Measurements from ENCODE around the gene CDPF1.

CDPF1 gene

DNA sequence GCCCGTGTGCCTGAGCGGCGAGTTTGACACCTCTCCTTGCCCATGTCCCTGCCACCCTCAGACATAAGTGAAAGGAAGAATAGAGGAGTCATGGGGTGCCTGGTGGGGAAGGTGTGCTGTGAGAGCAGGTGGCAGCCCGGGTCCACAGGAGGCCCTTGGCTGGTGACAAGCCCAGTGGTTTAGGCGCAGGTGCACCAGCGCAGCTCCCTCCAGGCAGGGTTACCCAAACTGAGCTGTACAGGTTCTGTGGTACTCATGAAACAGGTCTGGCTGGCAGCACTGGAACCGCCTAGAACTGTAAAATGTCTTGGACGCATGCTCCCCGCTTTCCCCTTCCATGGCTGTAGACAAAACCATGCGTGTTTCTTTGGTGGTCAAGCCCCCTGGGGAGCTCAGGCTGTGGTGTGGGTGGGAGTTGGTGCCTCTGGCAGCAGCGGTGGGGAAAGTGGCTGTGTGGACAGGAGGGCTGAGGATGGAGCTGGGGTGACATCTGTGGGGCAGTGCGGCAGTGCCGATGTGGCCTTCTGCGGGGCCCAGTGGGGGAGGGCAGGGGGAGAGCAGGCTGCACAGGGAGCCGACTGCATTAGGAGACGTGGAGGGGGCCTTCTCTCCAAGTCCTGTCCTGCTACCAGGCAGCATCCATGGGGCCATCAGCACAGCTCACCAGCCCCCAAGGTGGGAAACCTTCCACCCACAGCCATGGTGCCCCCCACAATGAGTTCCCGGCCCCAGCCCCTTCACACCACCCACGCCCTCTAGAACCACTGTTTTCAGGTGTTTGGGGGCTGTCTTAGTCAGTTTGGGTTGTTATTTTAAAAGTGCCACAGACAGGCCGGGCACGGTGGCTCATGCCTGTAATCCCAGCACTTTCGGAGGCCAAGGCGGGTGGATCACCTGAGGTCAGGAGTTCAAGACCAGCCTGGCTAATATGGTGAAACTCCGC is 41.0 kb upstream of the CDPF1 start:
- Histone ChIP-seq H3K9me3 (ENCODE audit: control insufficient read depth, low read length) (no peaks in the 10 kb centered on the region), H3K36me3 (ENCODE audit: control insufficient read depth, insufficient read depth, low read length) (peaks cover 31% of the 10 kb centered on the region), H3K27ac (ENCODE audit: low read depth, low read length, severe bottlenecking) (no peak overlapping the region), H3K4me1 (ENCODE audit: control insufficient read depth, insufficient read depth, low read length, poor library complexity, severe bottlenecking) (peaks cover 4% of the 10 kb centered on the region), H3K4me3 (ENCODE audit: extremely low read depth, insufficient read depth, low read length, poor library complexity, severe bottlenecking) (no peak overlapping the region)
- 96 to 98% methylated on average over 16 of the region's 23 CpGs for WGBS, 2 experiments (ENCODE audit: insufficient coverage in 2 of 2)

DNA sequence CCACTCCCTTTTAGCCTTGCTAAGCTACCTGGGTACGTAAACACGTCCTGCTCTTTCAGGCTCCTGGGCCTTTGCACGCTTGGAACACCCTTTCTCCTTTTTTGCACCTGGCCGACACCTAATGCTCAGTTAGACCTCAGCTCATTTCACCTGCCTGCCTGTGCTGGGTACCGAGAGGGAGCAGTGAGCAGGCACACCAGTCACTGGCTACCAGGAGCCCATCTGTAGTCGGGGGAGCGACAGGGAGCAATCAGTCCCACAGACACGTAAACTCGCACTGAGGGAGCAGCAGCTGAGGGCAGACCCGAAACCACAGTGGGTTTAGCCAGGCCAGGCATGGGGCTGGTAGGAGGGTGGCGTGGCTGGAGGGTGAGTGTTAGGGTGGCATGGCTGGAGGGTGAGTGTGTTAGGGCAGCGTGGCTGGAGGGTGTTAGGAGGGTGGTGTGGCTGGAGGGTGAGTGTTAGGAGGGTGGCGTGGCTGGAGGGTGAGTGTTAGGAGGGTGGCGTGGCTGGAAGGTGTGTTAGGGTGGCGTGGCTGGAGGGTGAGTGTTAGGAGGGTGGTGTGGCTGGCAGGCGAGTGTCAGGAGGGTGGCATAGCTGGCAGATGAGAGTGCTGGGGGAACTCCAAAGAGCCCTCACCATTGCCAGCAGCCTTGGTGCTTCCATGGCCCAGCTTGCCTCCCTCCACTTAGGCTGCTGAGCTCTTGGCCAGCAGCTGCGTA is 40.2 kb upstream of the CDPF1 start:
- Histone ChIP-seq H3K4me3 (ENCODE audit: extremely low read depth, insufficient read depth, low read length, poor library complexity, severe bottlenecking) (no peak overlapping the region), H3K36me3 (ENCODE audit: control insufficient read depth, insufficient read depth, low read length) (peaks cover 36% of the 10 kb centered on the region)
- WGBS, 2 experiments (ENCODE audit: insufficient coverage in 2 of 2), result 90 to 96% methylated on average over 14 to 17 of the region's 17 CpGs

DNA sequence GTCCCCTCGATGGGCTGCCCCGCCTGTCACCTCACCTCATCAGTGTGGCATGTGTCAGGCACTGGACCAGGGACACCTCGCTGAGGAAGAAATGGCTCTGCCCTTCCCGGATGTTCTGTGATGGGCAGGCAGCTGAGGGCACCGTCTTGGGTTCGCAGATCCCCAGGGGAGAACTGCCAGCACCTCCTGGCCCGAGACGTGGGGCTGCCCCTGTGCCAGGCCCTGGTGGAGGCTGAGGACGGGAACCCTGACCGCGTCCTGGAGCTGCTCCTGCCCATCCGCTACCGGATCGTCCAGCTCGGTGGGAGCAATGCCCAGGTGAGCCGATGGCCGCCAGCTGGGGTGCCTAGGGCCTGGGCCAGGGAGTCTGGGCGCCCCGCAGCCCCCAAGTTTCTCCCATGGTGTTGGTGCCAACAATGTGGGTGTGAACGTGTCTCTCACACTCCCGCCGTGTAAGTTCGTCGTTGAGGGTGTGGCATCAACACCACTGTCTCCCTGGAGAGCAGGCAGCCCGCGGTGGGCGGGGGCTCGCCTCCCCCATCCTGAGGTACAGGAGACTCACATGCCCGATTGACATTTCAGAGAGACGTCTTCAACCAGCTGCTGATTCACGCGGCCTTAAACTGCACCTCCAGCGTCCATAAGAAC is 39.3 kb upstream of the CDPF1 start:
- H3K36me3 ChIP-seq (ENCODE audit: control insufficient read depth, insufficient read depth, low read length), result peaks cover 46% of the 10 kb centered on the region
- 93 to 94% methylated on average over 32 to 33 of the region's 33 CpGs for WGBS, 2 experiments (ENCODE audit: insufficient coverage in 2 of 2)

More for the DNA sequence above, 40.2 kb upstream of the CDPF1 start:
- no peaks in the 10 kb centered on the region for H3K9me3 ChIP-seq (ENCODE audit: control insufficient read depth, low read length)
- peaks cover 4% of the 10 kb centered on the region for H3K4me1 ChIP-seq (ENCODE audit: control insufficient read depth, insufficient read depth, low read length, poor library complexity, severe bottlenecking)
- H3K27ac ChIP-seq (ENCODE audit: low read depth, low read length, severe bottlenecking), result no peak overlapping the region

DNA sequence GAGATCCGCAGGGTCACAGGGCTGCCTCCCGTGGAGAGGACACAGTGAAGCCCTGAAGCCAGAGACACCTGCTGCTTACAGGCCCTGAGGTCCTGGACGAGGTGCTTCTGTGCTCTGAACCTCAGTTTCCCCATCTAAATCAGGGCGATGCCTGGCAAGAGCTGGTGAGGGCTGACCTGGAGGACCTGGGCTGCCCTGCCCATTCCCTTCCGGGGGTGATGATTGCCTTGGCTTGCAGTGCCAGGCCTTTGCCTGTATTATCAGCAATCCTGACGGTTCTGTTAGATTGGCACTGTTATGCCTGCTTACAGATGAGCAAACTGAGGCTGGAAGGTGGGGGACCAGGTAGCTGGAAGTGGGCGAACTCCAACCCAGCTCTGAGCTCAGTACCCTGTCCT is 38.8 kb upstream of the CDPF1 start:
- Histone ChIP-seq H3K36me3 (ENCODE audit: control insufficient read depth, insufficient read depth, low read length) (peaks cover 51% of the 10 kb centered on the region), H3K4me1 (ENCODE audit: control insufficient read depth, insufficient read depth, low read length, poor library complexity, severe bottlenecking) (peaks cover 4% of the 10 kb centered on the region), H3K9me3 (ENCODE audit: control insufficient read depth, low read length) (no peaks in the 10 kb centered on the region), H3K4me3 (ENCODE audit: extremely low read depth, insufficient read depth, low read length, poor library complexity, severe bottlenecking) (no peak overlapping the region), H3K27ac (ENCODE audit: low read depth, low read length, severe bottlenecking) (no peak overlapping the region)
- 92 to 94% methylated on average over 6 to 7 of the region's 7 CpGs for WGBS, 2 experiments (ENCODE audit: insufficient coverage in 2 of 2)

More for the DNA sequence above, 39.3 kb upstream of the CDPF1 start:
- Histone ChIP-seq H3K27ac (ENCODE audit: low read depth, low read length, severe bottlenecking) (no peak overlapping the region), H3K4me1 (ENCODE audit: control insufficient read depth, insufficient read depth, low read length, poor library complexity, severe bottlenecking) (peaks cover 4% of the 10 kb centered on the region), H3K9me3 (ENCODE audit: control insufficient read depth, low read length) (no peaks in the 10 kb centered on the region), H3K4me3 (ENCODE audit: extremely low read depth, insufficient read depth, low read length, poor library complexity, severe bottlenecking) (no peak overlapping the region)

DNA sequence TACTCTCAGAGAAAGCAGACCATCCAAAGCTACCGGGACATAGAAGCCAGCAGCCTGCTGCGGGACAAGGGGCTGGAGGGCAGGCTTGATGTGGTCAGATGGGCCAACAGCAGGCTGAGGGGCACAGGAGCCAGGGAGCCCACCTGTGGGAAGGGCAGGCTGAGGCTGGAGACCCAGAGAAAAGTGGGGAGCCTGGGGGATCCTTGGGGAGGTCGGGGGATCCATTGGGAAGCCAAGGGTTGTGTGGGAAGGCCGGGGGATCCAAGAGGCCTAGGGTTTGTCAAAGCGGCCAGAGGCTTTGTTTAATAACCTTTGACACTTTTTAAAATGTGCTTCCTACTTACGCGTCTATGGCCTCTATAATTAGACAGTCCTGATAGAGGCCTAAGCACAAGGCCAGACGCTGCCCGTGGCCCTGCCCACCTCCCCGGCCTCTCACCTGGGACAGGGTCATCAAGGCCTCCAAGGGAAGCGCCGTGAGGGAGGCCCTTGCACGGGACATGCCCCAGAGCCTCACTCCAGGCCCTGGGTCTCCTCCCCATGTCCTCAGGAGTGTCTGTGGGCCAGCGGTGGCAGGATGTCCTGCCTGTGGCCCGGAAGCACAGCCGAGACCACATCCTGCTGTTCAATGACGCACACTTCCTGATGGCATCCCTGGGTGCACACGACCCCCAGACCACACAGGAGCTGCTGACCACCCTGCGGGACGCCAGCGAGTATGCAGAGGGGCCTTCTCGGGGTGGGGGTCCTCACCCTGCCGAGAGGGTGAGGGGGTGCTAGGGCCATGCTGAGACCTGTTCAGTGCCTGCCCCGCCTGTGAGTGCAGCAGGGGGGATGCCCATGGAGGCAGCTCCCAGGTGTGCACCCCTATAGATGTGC is 38.0 kb upstream of the CDPF1 start:
- no peaks in the 10 kb centered on the region for H3K9me3 ChIP-seq (ENCODE audit: control insufficient read depth, low read length)
- H3K4me3 ChIP-seq (ENCODE audit: extremely low read depth, insufficient read depth, low read length, poor library complexity, severe bottlenecking), result no peak overlapping the region
- peaks cover 1% of the 10 kb centered on the region for H3K4me1 ChIP-seq (ENCODE audit: control insufficient read depth, insufficient read depth, low read length, poor library complexity, severe bottlenecking)
- H3K36me3 ChIP-seq (ENCODE audit: control insufficient read depth, insufficient read depth, low read length), result peaks cover 54% of the 10 kb centered on the region
- WGBS, 2 experiments (ENCODE audit: insufficient coverage in 2 of 2), result 92% methylated on average over 19 to 24 of the region's 24 CpGs
- H3K27ac ChIP-seq (ENCODE audit: low read depth, low read length, severe bottlenecking), result no peak overlapping the region

DNA sequence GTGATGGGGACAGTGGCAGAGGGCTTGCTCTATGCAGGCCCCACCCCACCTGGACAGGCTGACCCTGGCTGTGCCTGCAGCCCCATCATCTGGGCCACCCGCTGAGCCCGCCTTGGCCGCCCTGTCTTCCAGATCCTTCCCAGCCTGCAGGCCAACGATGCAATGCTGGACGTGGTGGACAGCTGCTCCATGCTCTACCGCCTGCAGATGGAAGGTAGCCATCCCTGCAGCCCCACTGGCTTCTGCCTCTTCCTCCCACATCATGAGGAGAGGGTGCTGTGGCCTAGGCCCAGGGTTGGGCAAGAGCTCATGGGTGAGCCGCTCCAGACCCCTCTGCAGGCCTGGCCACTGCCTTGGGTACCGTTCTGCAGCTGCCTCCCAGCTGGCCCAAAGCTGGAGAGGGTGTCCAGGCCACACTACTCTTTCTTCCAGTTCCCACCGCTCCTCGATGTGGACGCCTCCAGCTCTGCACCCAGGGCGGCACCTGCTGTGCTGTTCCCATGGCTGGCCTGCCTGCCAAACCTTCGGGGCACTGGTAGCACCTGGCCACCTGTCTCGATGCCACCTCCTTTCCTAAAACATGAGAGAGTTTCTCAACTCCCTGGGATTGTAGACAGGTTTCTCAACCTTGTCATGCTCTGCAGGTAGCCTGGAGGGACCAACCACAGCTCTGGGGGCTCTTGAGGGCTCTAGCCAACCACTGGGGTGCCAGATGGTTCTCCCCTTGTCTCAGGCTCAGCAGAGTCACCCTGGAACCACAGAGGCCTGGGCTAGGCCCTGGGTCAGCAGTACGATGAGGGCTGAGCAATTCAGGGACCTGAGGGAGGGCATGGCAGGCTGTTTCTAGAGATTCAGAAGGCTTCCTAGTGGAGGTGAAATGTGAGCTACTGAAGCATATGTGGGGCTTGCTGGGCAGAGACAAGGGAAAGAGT is 37.1 kb upstream of the CDPF1 start:
- H3K4me1 ChIP-seq (ENCODE audit: control insufficient read depth, insufficient read depth, low read length, poor library complexity, severe bottlenecking), result no peaks in the 10 kb centered on the region
- H3K36me3 ChIP-seq (ENCODE audit: control insufficient read depth, insufficient read depth, low read length), result peaks cover 54% of the 10 kb centered on the region
- WGBS, 2 experiments (ENCODE audit: insufficient coverage in 2 of 2), result 93 to 95% methylated on average over 13 to 15 of the region's 15 CpGs
- H3K27ac ChIP-seq (ENCODE audit: low read depth, low read length, severe bottlenecking), result no peak overlapping the region
- no peaks in the 10 kb centered on the region for H3K9me3 ChIP-seq (ENCODE audit: control insufficient read depth, low read length)
- no peak overlapping the region for H3K4me3 ChIP-seq (ENCODE audit: extremely low read depth, insufficient read depth, low read length, poor library complexity, severe bottlenecking)

DNA sequence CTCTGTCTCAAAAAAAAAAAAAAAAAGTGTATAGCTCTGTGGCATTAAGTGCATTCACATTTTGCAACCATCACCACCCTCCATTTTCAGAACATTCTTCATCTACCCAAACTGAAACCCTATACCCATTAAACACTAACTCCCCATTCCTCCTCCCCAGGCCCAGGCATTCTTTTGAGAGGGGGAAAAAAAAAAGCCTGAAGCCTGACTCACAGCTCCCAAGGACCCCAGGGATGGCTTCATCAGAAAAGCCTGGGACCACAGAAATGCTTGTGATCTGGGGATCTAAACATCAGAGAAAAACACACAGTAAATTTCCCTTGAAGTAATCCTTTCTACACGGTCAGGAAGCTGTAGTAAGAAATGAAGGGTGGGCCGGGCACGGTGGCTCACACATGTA is 35.9 kb upstream of the CDPF1 start:
- H3K4me1 ChIP-seq (ENCODE audit: control insufficient read depth, insufficient read depth, low read length, poor library complexity, severe bottlenecking), result no peaks in the 10 kb centered on the region
- H3K9me3 ChIP-seq (ENCODE audit: control insufficient read depth, low read length), result no peaks in the 10 kb centered on the region
- 86 to 100% methylated on average over 3 of the region's 3 CpGs for WGBS, 2 experiments (ENCODE audit: insufficient coverage in 2 of 2)
- H3K4me3 ChIP-seq (ENCODE audit: extremely low read depth, insufficient read depth, low read length, poor library complexity, severe bottlenecking), result no peak overlapping the region
- peaks cover 58% of the 10 kb centered on the region for H3K36me3 ChIP-seq (ENCODE audit: control insufficient read depth, insufficient read depth, low read length)
- H3K27ac ChIP-seq (ENCODE audit: low read depth, low read length, severe bottlenecking), result no peak overlapping the region

DNA sequence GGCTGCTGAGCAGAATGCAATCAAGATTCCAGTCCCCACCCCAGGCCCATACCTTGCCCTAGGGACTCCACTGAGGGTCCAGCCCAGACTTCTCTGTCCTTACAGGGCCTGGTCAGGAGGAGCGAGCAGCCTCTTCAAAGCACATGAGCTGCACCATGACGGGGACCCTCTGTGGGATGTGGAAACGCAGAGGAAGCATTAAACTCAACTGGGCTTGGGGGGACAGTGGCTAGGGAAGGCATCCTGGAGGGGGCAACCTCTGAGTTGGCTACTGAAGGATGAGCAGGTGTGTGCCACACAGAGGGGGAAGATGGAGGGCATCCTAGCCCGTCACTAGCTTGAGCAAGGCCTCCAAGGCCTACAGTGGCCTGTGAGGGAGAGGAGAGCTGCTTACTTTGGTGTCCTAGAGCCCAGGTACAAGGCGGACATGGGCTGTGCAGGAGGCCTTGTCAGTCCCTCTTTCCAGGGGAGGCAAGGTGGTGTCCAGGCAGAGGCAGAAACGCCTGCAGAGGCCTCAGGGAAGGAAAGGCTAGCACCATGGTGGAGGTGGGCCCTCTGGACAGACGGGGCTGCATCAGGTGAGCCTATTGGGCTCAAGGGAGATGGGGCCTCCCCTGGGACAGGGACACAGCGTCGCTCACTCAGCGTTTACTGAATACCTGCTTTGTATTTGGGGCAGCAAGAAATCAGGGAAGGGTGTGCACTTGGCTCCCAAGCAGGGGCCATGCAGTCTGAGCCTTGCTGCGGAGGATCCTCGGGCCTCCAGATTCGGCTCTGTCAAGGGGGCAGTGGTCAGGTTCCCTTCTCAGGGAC is 32.0 kb upstream of the CDPF1 start:
- no peak overlapping the region for H3K4me3 ChIP-seq (ENCODE audit: extremely low read depth, insufficient read depth, low read length, poor library complexity, severe bottlenecking)
- no peaks in the 10 kb centered on the region for H3K9me3 ChIP-seq (ENCODE audit: control insufficient read depth, low read length)
- no peak overlapping the region for H3K27ac ChIP-seq (ENCODE audit: low read depth, low read length, severe bottlenecking)
- peaks cover 84% of the 10 kb centered on the region for H3K36me3 ChIP-seq (ENCODE audit: control insufficient read depth, insufficient read depth, low read length)
- H3K4me1 ChIP-seq (ENCODE audit: control insufficient read depth, insufficient read depth, low read length, poor library complexity, severe bottlenecking), result no peaks in the 10 kb centered on the region
- 92 to 96% methylated on average over 9 to 12 of the region's 13 CpGs for WGBS, 2 experiments (ENCODE audit: insufficient coverage in 2 of 2)

All from mesodermal cell (in vitro differentiated cells).